ENCODE results near the gene RUNDC3A.

Gene RUNDC3A

DNA sequence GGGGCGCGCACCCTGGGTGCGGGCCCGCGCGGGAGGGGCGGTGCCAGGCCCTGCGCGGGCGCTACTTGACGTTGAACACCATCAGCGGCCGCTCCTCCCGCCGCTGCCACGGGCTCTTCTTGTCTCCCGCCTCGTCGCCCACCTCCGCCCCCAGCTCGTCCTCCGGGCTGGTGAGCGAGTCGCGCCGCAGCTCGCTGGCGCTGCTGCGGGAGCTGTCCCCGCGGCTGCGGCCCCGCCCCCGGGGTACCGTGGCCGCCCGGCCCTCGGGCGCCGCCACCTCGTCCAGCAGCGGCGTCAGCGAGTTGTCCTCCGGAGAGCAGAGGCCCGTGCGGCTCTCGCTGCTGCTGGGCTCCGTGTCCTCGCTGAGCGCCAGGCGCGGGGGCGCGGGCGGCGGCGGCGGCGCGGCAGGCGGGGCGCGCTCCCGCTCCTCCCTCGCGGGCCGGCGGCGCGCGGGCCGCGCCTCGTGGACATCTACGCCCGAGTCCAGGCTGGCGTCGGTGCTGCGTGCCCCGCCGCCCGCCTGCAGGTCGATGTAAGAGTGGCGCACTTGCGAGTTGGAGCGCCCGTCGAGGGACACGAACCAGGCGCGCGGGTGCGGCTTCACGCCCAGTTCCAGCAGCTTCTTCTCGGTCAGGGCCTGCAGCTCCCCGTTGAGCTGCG lies 45.4 kb downstream of the RUNDC3A start:
- Histone ChIP-seq H3K4me2 (ENCODE audit: low read length) (peak overlapping the region; percentile 90), H3K27ac (ENCODE audit: low read depth, low read length) (no peak overlapping the region), H3K23ac (ENCODE audit: low read length) (no peak overlapping the region), H4K12ac (ENCODE audit: low read depth, low read length) (peak overlapping the region; percentile 50), H2BK12ac (ENCODE audit: low read length) (no peak overlapping the region), H2AFZ (ENCODE audit: insufficient read depth, low read length, poor library complexity) (peak overlapping the region; percentile 40), H3K18ac (ENCODE audit: low read length) (no peak overlapping the region), H4K8ac (ENCODE audit: low read depth, low read length) (peak overlapping the region; percentile 57), H3K4me1 (ENCODE audit: control insufficient read depth in 1 of 2, insufficient read depth in 2 of 2, low read length in 2 of 2) (peaks cover 0 to 5% of the 10 kb centered on the region in 2 experiments), H2BK5ac (ENCODE audit: low read depth, low read length, poor library complexity) (no peak overlapping the region), H3K9ac (ENCODE audit: low read length) (no peak overlapping the region), H3K4me3 (ENCODE audit: low read depth, low read length) (peak overlapping the region; percentile 66), H3K79me2 (ENCODE audit: control insufficient read depth, insufficient read depth, low read length, poor library complexity) (no peaks in the 10 kb centered on the region), H3K14ac (ENCODE audit: low read length) (no peak overlapping the region), H2AK5ac (ENCODE audit: low read length) (no peak overlapping the region), H2BK120ac (ENCODE audit: insufficient read depth, low read length, poor library complexity) (no peak overlapping the region), H3K27me3 (ENCODE audit: insufficient read depth, low read length) (no peaks in the 10 kb centered on the region), H3K4ac (ENCODE audit: low read depth, low read length) (no peak overlapping the region), H3K9me3 (ENCODE audit: insufficient read depth, low read depth, low read length) (no peaks in the 10 kb centered on the region), H3K79me1 (ENCODE audit: low read length) (no peaks in the 10 kb centered on the region), H3K36me3 (ENCODE audit: control insufficient read depth in 1 of 2, insufficient read depth in 2 of 2, low read length in 2 of 2) (peaks cover 41 to 47% of the 10 kb centered on the region in 2 experiments), H4K91ac (ENCODE audit: low read depth, low read length) (peak overlapping the region; percentile 30)
- no CpG with 5 or more reads among the region's 98 CpGs for WGBS (ENCODE audit: extremely low coverage, insufficient coverage, insufficient read length)
- peak; percentile 26 to 62 for DNase-seq

DNA sequence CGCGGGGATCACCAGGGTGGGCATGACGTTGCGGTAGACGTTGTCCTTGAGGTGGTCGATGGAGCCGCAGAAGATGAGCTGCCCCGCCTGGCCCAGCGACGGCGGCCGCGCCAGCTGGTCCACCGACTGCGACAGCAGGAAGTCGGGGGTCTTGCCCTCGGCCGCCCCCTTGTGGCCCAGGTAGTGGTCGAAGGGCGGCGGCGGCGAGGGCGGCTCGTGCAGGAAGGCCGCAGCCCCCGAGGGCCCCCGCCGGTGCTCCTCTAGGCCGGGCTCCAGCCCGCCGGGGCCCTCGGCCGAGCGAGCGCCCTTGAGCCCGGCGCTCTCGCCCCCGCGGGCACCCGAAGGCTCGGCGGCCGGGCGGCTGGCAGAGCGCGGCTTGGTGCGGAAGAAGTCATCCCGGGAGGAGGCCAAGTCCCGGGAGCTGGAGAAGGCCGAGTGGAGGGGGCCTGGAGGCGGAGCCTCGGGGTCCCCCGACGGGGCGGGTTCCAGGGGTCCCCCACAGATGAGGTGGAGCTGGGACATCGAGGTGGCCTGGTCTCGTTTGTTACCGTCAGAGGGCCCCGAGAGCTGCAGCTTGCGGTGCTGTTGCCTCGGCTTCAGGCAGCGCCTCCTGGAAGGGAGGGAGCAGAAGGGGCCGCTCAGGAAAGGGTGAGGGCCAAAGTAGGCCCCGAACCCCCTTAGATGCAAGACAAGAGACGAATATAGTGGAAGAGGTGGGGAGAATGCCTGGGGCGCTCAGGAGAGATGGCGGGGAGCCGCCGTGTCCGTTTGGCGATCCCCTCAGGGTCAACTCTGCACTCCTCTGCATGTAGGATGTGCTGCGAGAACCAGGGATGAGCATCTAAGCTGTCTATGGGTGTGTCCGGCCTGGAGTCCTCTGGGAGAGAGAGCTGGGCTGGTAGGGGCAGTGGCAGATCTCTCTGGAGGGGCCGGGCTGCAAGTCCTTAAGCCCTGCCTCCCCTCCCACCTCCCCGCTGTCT lies 46.5 kb downstream of the RUNDC3A start:
- peak overlapping the region; percentile 64 for H3K4me3 ChIP-seq (ENCODE audit: low read depth, low read length)
- H2BK5ac ChIP-seq (ENCODE audit: low read depth, low read length, poor library complexity): no peak overlapping the region
- H3K4me2 ChIP-seq (ENCODE audit: low read length): peak overlapping the region; percentile 90
- H3K79me2 ChIP-seq (ENCODE audit: control insufficient read depth, insufficient read depth, low read length, poor library complexity): no peaks in the 10 kb centered on the region
- WGBS (ENCODE audit: extremely low coverage, insufficient coverage, insufficient read length): no CpG with 5 or more reads among the region's 77 CpGs
- H3K27ac ChIP-seq (ENCODE audit: low read depth, low read length): no peak overlapping the region
- H3K4ac ChIP-seq (ENCODE audit: low read depth, low read length): no peak overlapping the region
- peak overlapping the region; percentile 78 for H4K91ac ChIP-seq (ENCODE audit: low read depth, low read length)
- H3K9ac ChIP-seq (ENCODE audit: low read length): no peak overlapping the region
- peaks cover 31 to 37% of the 10 kb centered on the region in 2 experiments for H3K36me3 ChIP-seq (ENCODE audit: control insufficient read depth in 1 of 2, insufficient read depth in 2 of 2, low read length in 2 of 2)
- H2BK12ac ChIP-seq (ENCODE audit: low read length): no peak overlapping the region
- H2BK120ac ChIP-seq (ENCODE audit: insufficient read depth, low read length, poor library complexity): no peak overlapping the region
- no peak overlapping the region for H3K18ac ChIP-seq (ENCODE audit: low read length)
- peak overlapping the region; percentile 57 for H4K12ac ChIP-seq (ENCODE audit: low read depth, low read length)
- DNase-seq: peak; percentile 30 to 58
- no peaks in the 10 kb centered on the region for H3K27me3 ChIP-seq (ENCODE audit: insufficient read depth, low read length)
- H3K79me1 ChIP-seq (ENCODE audit: low read length): no peaks in the 10 kb centered on the region
- H2AFZ ChIP-seq (ENCODE audit: insufficient read depth, low read length, poor library complexity): peak overlapping the region; percentile 56
- H3K9me3 ChIP-seq (ENCODE audit: insufficient read depth, low read depth, low read length): no peaks in the 10 kb centered on the region
- H2AK5ac ChIP-seq (ENCODE audit: low read length): no peak overlapping the region
- H3K4me1 ChIP-seq (ENCODE audit: control insufficient read depth in 1 of 2, insufficient read depth in 2 of 2, low read length in 2 of 2): peaks cover 0 to 5% of the 10 kb centered on the region in 2 experiments
- H3K14ac ChIP-seq (ENCODE audit: low read length): no peak overlapping the region
- peak overlapping the region; percentile 58 for H4K8ac ChIP-seq (ENCODE audit: low read depth, low read length)
- no peak overlapping the region for H3K23ac ChIP-seq (ENCODE audit: low read length)

DNA sequence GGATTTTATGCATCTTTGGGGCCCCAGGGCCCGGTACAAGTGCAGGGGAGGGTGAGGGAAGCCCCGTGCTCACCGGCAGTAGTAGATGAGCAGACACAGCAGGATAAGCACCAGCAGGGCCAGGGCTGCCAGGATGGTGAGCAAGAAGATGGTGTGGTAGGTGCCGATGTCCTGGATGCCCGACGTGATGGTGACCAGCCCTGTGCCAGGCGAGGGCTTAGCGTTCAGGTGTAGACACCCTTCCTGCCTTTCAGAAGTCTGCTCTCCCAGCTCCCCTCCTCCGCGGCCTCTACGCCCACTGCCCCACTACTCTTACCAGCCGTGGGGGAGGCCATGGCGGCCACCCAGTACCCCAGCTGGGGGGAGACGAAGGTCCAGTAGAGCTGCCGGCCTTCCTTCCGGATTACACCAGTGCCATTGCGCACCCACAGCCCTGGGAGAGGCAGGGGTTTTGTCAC lies 47.3 kb downstream of the RUNDC3A start:
- no peak overlapping the region for H4K8ac ChIP-seq (ENCODE audit: low read depth, low read length)
- H2AFZ ChIP-seq (ENCODE audit: insufficient read depth, low read length, poor library complexity): no peak overlapping the region
- H3K36me3 ChIP-seq (ENCODE audit: control insufficient read depth in 1 of 2, insufficient read depth in 2 of 2, low read length in 2 of 2): peaks cover 27 to 33% of the 10 kb centered on the region in 2 experiments
- H3K79me1 ChIP-seq (ENCODE audit: low read length): no peaks in the 10 kb centered on the region
- no CpG with 5 or more reads among the region's 17 CpGs for whole genome bisulfite sequencing (ENCODE audit: extremely low coverage, insufficient coverage, insufficient read length)
- DNase-seq: no peak
- H3K27ac ChIP-seq (ENCODE audit: low read depth, low read length): no peak overlapping the region
- H2BK5ac ChIP-seq (ENCODE audit: low read depth, low read length, poor library complexity): no peak overlapping the region
- H3K9ac ChIP-seq (ENCODE audit: low read length): no peak overlapping the region
- no peak overlapping the region for H4K12ac ChIP-seq (ENCODE audit: low read depth, low read length)
- no peak overlapping the region for H4K91ac ChIP-seq (ENCODE audit: low read depth, low read length)
- no peak overlapping the region for H3K4ac ChIP-seq (ENCODE audit: low read depth, low read length)
- H3K4me3 ChIP-seq (ENCODE audit: low read depth, low read length): no peak overlapping the region
- no peak overlapping the region for H3K23ac ChIP-seq (ENCODE audit: low read length)
- H3K27me3 ChIP-seq (ENCODE audit: insufficient read depth, low read length): no peaks in the 10 kb centered on the region
- no peaks in the 10 kb centered on the region for H3K79me2 ChIP-seq (ENCODE audit: control insufficient read depth, insufficient read depth, low read length, poor library complexity)
- no peaks in the 10 kb centered on the region for H3K9me3 ChIP-seq (ENCODE audit: insufficient read depth, low read depth, low read length)
- no peak overlapping the region for H3K14ac ChIP-seq (ENCODE audit: low read length)
- H2AK5ac ChIP-seq (ENCODE audit: low read length): no peak overlapping the region
- H2BK120ac ChIP-seq (ENCODE audit: insufficient read depth, low read length, poor library complexity): no peak overlapping the region
- no peak overlapping the region for H2BK12ac ChIP-seq (ENCODE audit: low read length)
- H3K4me1 ChIP-seq (ENCODE audit: control insufficient read depth in 1 of 2, insufficient read depth in 2 of 2, low read length in 2 of 2): peaks cover 0 to 5% of the 10 kb centered on the region in 2 experiments
- H3K18ac ChIP-seq (ENCODE audit: low read length): no peak overlapping the region
- H3K4me2 ChIP-seq (ENCODE audit: low read length): no peak overlapping the region

DNA sequence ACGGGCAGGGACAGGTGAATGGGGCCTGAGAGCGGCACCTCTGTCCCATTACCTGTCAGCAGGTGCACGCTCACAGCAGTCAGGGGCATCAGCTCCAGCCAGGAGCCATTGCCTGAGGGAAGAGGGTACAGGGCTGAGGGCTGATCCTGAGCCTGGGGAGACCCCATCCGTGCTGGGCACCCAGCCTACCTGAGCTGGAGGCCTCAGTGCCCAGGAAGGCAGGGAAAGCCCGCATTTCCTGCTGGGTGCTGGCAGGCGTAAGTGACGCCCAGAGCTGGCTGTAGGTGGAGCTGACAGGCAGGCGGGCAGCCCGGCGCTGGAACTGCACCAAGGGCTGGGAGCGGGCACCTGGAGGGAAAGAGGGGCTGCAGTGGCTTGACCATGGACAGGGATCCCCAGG lies 47.8 kb downstream of the RUNDC3A start:
- no peak overlapping the region for H2AK5ac ChIP-seq (ENCODE audit: low read length)
- DNase-seq: no peak
- no peak overlapping the region for H3K9ac ChIP-seq (ENCODE audit: low read length)
- H3K18ac ChIP-seq (ENCODE audit: low read length): no peak overlapping the region
- H3K27me3 ChIP-seq (ENCODE audit: insufficient read depth, low read length): no peaks in the 10 kb centered on the region
- H3K79me1 ChIP-seq (ENCODE audit: low read length): no peaks in the 10 kb centered on the region
- peaks cover 22 to 28% of the 10 kb centered on the region in 2 experiments for H3K36me3 ChIP-seq (ENCODE audit: control insufficient read depth in 1 of 2, insufficient read depth in 2 of 2, low read length in 2 of 2)
- H2BK12ac ChIP-seq (ENCODE audit: low read length): no peak overlapping the region
- H3K4me1 ChIP-seq (ENCODE audit: control insufficient read depth in 1 of 2, insufficient read depth in 2 of 2, low read length in 2 of 2): peaks cover 0 to 10% of the 10 kb centered on the region in 2 experiments
- H3K23ac ChIP-seq (ENCODE audit: low read length): no peak overlapping the region
- no peak overlapping the region for H2AFZ ChIP-seq (ENCODE audit: insufficient read depth, low read length, poor library complexity)
- H3K14ac ChIP-seq (ENCODE audit: low read length): no peak overlapping the region
- H3K4ac ChIP-seq (ENCODE audit: low read depth, low read length): no peak overlapping the region
- no peak overlapping the region for H4K8ac ChIP-seq (ENCODE audit: low read depth, low read length)
- no peak overlapping the region for H3K4me3 ChIP-seq (ENCODE audit: low read depth, low read length)
- no peak overlapping the region for H4K12ac ChIP-seq (ENCODE audit: low read depth, low read length)
- no peak overlapping the region for H4K91ac ChIP-seq (ENCODE audit: low read depth, low read length)
- no CpG with 5 or more reads among the region's 11 CpGs for WGBS (ENCODE audit: extremely low coverage, insufficient coverage, insufficient read length)
- no peaks in the 10 kb centered on the region for H3K9me3 ChIP-seq (ENCODE audit: insufficient read depth, low read depth, low read length)
- no peak overlapping the region for H3K4me2 ChIP-seq (ENCODE audit: low read length)
- H2BK5ac ChIP-seq (ENCODE audit: low read depth, low read length, poor library complexity): no peak overlapping the region
- no peak overlapping the region for H2BK120ac ChIP-seq (ENCODE audit: insufficient read depth, low read length, poor library complexity)
- H3K27ac ChIP-seq (ENCODE audit: low read depth, low read length): no peak overlapping the region
- no peaks in the 10 kb centered on the region for H3K79me2 ChIP-seq (ENCODE audit: control insufficient read depth, insufficient read depth, low read length, poor library complexity)
